Measurements from ENCODE around the gene FBL. TPM values are rescaled to one million over a fixed set of nuclear protein-coding genes. Genes with fewer than 3 reads are reported as not detected.

FBL gene
- total and polyA plus RNA-seq, 2 of the 8 experiments (the other 6 are each of a cell fraction or from before 2014, with no cell fraction given): 790 to 1,361 TPM

- 0 out of 2 replicates have a peak, but pooled peaks have one; percentile 32 for TF ChIP-seq TCF12 (IDR thresholded peaks at IDR 0.05; ENCODE audit: low read depth, low read length)
- peak; percentile 25; the same call in 1 of the 2 replicates for TF ChIP-seq SP1 (IDR thresholded peaks at IDR 0.05; ENCODE audit: low read depth, low read length)
- TF ChIP-seq ASH2L (IDR thresholded peaks at IDR 0.05; ENCODE audit: low read length): no peak
- no peak for TF ChIP-seq TAF1 (IDR thresholded peaks at IDR 0.05; ENCODE audit: low read depth, low read length)
- TF ChIP-seq BACH1 (IDR thresholded peaks at IDR 0.05; ENCODE audit: low read length): no peak
- no peak for TF ChIP-seq SAP30 (IDR thresholded peaks at IDR 0.05; ENCODE audit: insufficient read depth, insufficient replicate concordance, low read length)
- TF ChIP-seq TAF7 (optimal IDR thresholded peaks at IDR 0.05; ENCODE audit: borderline replicate concordance, low read depth, low read length): peak; percentile 33
- TF ChIP-seq RBBP5 (IDR thresholded peaks at IDR 0.05; ENCODE audit: borderline replicate concordance, low read depth, low read length): no peak
- no peak for TF ChIP-seq CHD2 (IDR thresholded peaks at IDR 0.05; ENCODE audit: low read length)
- no peak for TF ChIP-seq TEAD4 (IDR thresholded peaks at IDR 0.05; ENCODE audit: low read depth, low read length)
- TF ChIP-seq GTF2F1 (IDR thresholded peaks at IDR 0.05; ENCODE audit: borderline replicate concordance, low read depth, low read length): no peak
- TF ChIP-seq KDM5A (IDR thresholded peaks at IDR 0.05; ENCODE audit: low read length): no peak
- TF ChIP-seq EGR1 (IDR thresholded peaks at IDR 0.05; ENCODE audit: borderline replicate concordance, low read depth, low read length): 0 out of 2 replicates have a peak, but pooled peaks have one; percentile 13
- no peak for TF ChIP-seq CTBP2 (IDR thresholded peaks at IDR 0.05; ENCODE audit: borderline replicate concordance, insufficient read depth, insufficient read length, low read length)
- no peak for TF ChIP-seq ATF2 (IDR thresholded peaks at IDR 0.05; ENCODE audit: low read length)
- TF ChIP-seq JUND (IDR thresholded peaks at IDR 0.05; ENCODE audit: low read length): 0 out of 2 replicates have a peak, but pooled peaks have one; percentile 25
- TF ChIP-seq SIN3A (conservative IDR thresholded peaks at IDR 0.05 in 1 of 2, IDR thresholded peaks at IDR 0.05 in 1 of 2; ENCODE audit: low read depth in 1 of 2, low read length in 2 of 2): no peak
- TF ChIP-seq POLR2A (IDR thresholded peaks at IDR 0.05; ENCODE audit: control extremely low read depth in 1 of 2, low read depth in 2 of 2, low read length in 2 of 2): no peak
- peak; percentile 89 for TF ChIP-seq MAX (IDR thresholded peaks at IDR 0.05)
- TF ChIP-seq FOSL1 (IDR thresholded peaks at IDR 0.05; ENCODE audit: insufficient read depth, low read depth, low read length): no peak
- no peak for TF ChIP-seq CEBPB (IDR thresholded peaks at IDR 0.05; ENCODE audit: low read depth, low read length)
- TF ChIP-seq SIRT6 (IDR thresholded peaks at IDR 0.05; ENCODE audit: low read length): no peak
- no peak for TF ChIP-seq NRF1 (IDR thresholded peaks at IDR 0.05; ENCODE audit: low read depth, low read length)
Observed at GRCh38 chr19:39870171-39870971, 24.2 kb upstream of the FBL start (continued).
